Lower lobe of right lung (tissue), 2 donors: ENCODE measurements around the gene ANKRD40. TPM values are rescaled to one million over a fixed set of nuclear protein-coding genes. Genes with fewer than 3 reads are reported as not detected.

Experiments used
- ATAC-seq, 2 donors: fragments of 200-7000 bp; cut with Tn5 transposase; one replicate each; pipeline ENCODE4 v1.9.1; 2020 to 2022; ENCODE audit warnings: mild to moderate bottlenecking in 2 of 2, moderate library complexity in 2 of 2
- DNase-seq: peaks from one replicate; pipeline ENCODE4 v3.0.0-alpha.2; 2020
- H3K27ac ChIP-seq: fragments of 200-600 bp; one replicate; pipeline ENCODE4 v1.8.0; 2022
- H3K27me3 ChIP-seq: fragments of 200-600 bp; one replicate; pipeline ENCODE4 v1.8.0; 2022; ENCODE audit warnings: low read depth
- H3K36me3 ChIP-seq: fragments of 200-600 bp; one replicate; pipeline ENCODE4 v1.8.0; 2022; ENCODE audit warnings: mild to moderate bottlenecking
- H3K4me1 ChIP-seq: fragments of 200-600 bp; one replicate; pipeline ENCODE4 v1.8.0; 2022
- H3K4me3 ChIP-seq: fragments of 200-600 bp; one replicate; pipeline ENCODE4 v1.8.0; 2022; ENCODE audit warnings: mild to moderate bottlenecking
- H3K9me3 ChIP-seq: fragments of 200-600 bp; one replicate; pipeline ENCODE4 v1.8.0; 2022
- CTCF ChIP-seq: fragments of 200-600 bp; IDR thresholded peaks from one replicate; pipeline ENCODE4 v1.8.0; 2022; ENCODE audit warnings: antibody characterized with exemption, mild to moderate bottlenecking
- intact Hi-C: fragments of 100-400 bp; cut with DNase I; formaldehyde crosslinking; loops from one replicate; pipeline ENCODE4 v1.11.0; 2022
- total RNA-seq: library from RNA; stranded (reverse); fragmentation: NEBNext Ultra II Directional; extraction: Animal tissue kit (Norgen Biotek cat#: 25700); gene quantifications from one replicate; pipeline ENCODE4 v1.2.1, GENCODE V29; 2021
- donor health status: DM: no; HTN: yes; CAD: no; lungs with severe emphysema.

The ANKRD40 gene
- total RNA-seq, 1 donor from 2014 or later, result 49.5 TPM

DNA sequence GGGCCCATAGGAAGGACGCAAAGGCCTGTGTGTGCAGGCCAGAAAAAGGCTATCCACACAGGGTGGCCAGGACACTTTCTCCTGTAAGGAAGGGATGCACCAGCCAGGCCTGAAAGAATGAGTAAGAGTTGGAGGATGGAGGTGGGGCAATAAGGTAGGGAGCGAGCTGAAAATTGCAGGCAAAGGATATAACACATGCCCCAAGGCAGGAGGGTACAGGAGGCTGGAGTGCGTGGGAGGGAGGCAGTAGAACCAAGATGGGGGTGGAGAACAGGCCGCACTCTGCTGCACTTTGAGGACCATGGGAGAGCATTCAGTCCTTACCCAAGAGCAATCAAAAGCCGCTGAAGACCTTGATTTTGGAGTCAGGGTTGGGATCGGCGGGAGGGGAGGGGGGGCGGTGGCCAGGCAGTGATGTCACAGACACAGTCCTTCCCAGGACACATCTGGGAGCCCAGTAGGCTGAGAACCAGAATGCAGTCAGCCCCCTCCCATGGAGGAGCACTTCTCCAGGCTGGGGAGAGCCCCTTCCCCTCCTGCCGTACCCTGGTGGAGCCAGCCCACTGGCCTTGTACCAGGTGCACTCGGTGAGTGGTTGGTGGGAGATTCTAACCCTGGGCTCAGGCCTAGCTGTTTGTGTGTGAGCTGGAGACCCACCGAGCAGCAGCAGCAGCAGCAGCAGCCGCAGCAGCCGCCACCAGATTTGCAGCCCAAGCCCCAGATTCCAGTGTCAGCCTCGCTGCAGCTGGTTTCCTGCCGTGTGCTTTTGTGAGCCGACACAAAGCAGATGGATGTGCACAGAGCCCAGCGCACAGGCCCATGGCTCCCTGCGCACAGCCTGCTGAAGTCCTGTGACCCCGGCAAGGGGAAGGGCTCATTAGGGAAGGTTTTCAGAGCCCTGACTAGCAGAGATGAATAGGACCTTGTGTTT lies 17.5 kb downstream of the ANKRD40 start:
- intact Hi-C loops, result loop anchor here (10.0 kb wide), 1 partner anchor 135 kb away; no protein-coding TSS in a partner anchor
- no peak for TF ChIP-seq CTCF
- H3K9me3 ChIP-seq, result no peaks in the 10 kb centered on the region
- H3K4me1 ChIP-seq, result peaks cover 67% of the 10 kb centered on the region
- H3K36me3 ChIP-seq, result peaks cover 35% of the 10 kb centered on the region
- H3K27ac ChIP-seq, result no peak overlapping the region
- no peaks in the 10 kb centered on the region for H3K27me3 ChIP-seq
- DNase-seq, result no peak
- no peak for ATAC-seq
- no peak overlapping the region for H3K4me3 ChIP-seq

DNA sequence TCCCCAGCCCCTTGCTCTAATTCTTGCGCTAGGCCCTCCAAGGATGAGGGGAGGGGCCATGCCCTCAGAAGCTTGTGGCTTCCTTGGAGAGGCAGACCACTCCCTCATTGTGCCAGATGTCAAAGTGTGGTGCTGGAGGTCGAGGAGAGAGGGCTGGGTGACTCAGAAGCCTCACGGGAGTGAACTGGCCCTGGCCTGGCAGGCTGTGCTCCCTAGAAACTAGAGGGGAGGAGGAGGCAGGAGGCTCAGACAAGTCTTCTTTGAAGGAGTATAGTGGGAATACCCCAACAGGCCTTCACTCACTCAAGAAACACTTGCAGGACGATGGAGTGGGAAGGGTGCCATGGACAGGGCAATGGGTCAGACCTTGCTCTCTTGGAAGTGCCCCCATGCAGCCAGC lies 18.5 kb downstream of the ANKRD40 start:
- TF ChIP-seq CTCF, result no peak
- intact Hi-C loops, result no loop called here
- Histone ChIP-seq H3K27ac (no peak overlapping the region), H3K36me3 (peaks cover 25% of the 10 kb centered on the region), H3K27me3 (peaks cover 3% of the 10 kb centered on the region), H3K4me1 (peaks cover 57% of the 10 kb centered on the region), H3K9me3 (no peaks in the 10 kb centered on the region), H3K4me3 (no peak overlapping the region)
- DNase-seq (no peak), ATAC-seq (no peak)

GRCh38 chr17:50688245-50688644 lies 19.5 kb downstream of the ANKRD40 start:
- TF ChIP-seq CTCF, result no peak
- intact Hi-C loops, result no loop called here
- H3K4me3 ChIP-seq, result no peak overlapping the region
- H3K4me1 ChIP-seq, result peaks cover 51% of the 10 kb centered on the region
- no peak for ATAC-seq
- H3K27me3 ChIP-seq, result peaks cover 7% of the 10 kb centered on the region
- no peak for DNase-seq
- H3K9me3 ChIP-seq, result no peaks in the 10 kb centered on the region
- H3K36me3 ChIP-seq, result peaks cover 15% of the 10 kb centered on the region
- no peak overlapping the region for H3K27ac ChIP-seq

GRCh38 chr17:50687200-50688066 lies 20.3 kb downstream of the ANKRD40 start:
- no peak for DNase-seq
- Histone ChIP-seq H3K4me3 (no peak overlapping the region), H3K9me3 (no peaks in the 10 kb centered on the region), H3K4me1 (peaks cover 45% of the 10 kb centered on the region), H3K36me3 (peaks cover 7% of the 10 kb centered on the region), H3K27me3 (peaks cover 7% of the 10 kb centered on the region), H3K27ac (peak overlapping the region; percentile 41)
- ATAC-seq, result no peak
- intact Hi-C loops, result no loop called here
- no peak for TF ChIP-seq CTCF

- no peak for DNase-seq
- Histone ChIP-seq H3K4me1 (peaks cover 38% of the 10 kb centered on the region), H3K9me3 (no peaks in the 10 kb centered on the region), H3K27ac (peak overlapping the region; percentile 41), H3K4me3 (no peak overlapping the region), H3K36me3 (no peaks in the 10 kb centered on the region), H3K27me3 (peaks cover 7% of the 10 kb centered on the region)
- peak; percentile 63 to 73 for ATAC-seq
- intact Hi-C loops, result no loop called here
- no peak for TF ChIP-seq CTCF
These were observed 21.1 kb downstream of the ANKRD40 start for GRCh38 chr17:50686494-50687199.
